OCI-LY7 (cell line): ENCODE data around the gene GAB1. TPM values are rescaled to one million over a fixed set of nuclear protein-coding genes. Genes with fewer than 3 reads are reported as not detected.

ENCODE experiments used
- Bru-seq: library from RNA; stranded (reverse); fragments of 400-500 nt; gene quantifications from one replicate; lab custom pipeline; 2021; lab: Mats Ljungman, UMichigan
- BruChase-seq, 2 experiments: library from RNA; stranded (reverse); fragments of 400-500 nt; gene quantifications; one replicate each; lab custom pipeline; 2021; lab: Mats Ljungman, UMichigan
- BruUV-seq: library from RNA; stranded (reverse); fragments of 400-500 nt; replicated peaks from 2 replicates; lab custom pipeline; 2021; lab: Mats Ljungman, UMichigan
- CTCF ChIA-PET: fragments of 300-600 bp; sonication (Branson Sonifier 250); formaldehyde crosslinking; loops from one replicate; lab custom pipeline; 2022; ENCODE audit warnings: antibody characterized with exemption; ENCODE audit not compliant: unreplicated experiment; lab: Charles Lee
- POLR2A ChIA-PET: fragments of 300-600 bp; sonication (Branson Sonifier 250); formaldehyde crosslinking; loops from one replicate; lab custom pipeline; 2022; ENCODE audit warnings: antibody characterized with exemption; lab: Charles Lee
- DNase-seq: peaks from one replicate; pipeline ENCODE4 v3.0.0-alpha.2; 2015; ENCODE audit warnings: low spot score
- H2AFZ ChIP-seq: fragments of 200-600 bp; sonication (generic), shearing (Covaris generic); 2 replicates; pipeline ENCODE4 v1.6.1; 2014; ENCODE audit warnings: mild to moderate bottlenecking, antibody characterized with exemption, low read length, moderate library complexity
- H3K27ac ChIP-seq: fragments of 200-600 bp; sonication (generic); 2 replicates; pipeline ENCODE4 v1.5.1; 2014; ENCODE audit warnings: mixed run types, low read depth, mild to moderate bottlenecking, moderate library complexity, low read length, inconsistent platforms; ENCODE audit not compliant: poor library complexity, severe bottlenecking
- H3K36me3 ChIP-seq: fragments of 200-600 bp; sonication (generic); 2 replicates; pipeline ENCODE4 v1.6.1; 2014; ENCODE audit warnings: mild to moderate bottlenecking, antibody characterized with exemption, low read length, moderate library complexity, mixed read lengths; ENCODE audit not compliant: insufficient read depth
- H3K4me1 ChIP-seq: fragments of 200-600 bp; sonication (generic); 2 replicates; pipeline ENCODE4 v1.5.1; 2014; ENCODE audit warnings: mild to moderate bottlenecking, low read length; ENCODE audit not compliant: insufficient read depth, poor library complexity, severe bottlenecking
- H3K4me2 ChIP-seq: fragments of 200-600 bp; sonication (generic); 2 replicates; pipeline ENCODE4 v1.6.1; 2014; ENCODE audit warnings: mild to moderate bottlenecking, low read length
- H3K4me3 ChIP-seq: fragments of 200-600 bp; sonication (generic); 2 replicates; pipeline ENCODE4 v1.5.1; 2014; ENCODE audit warnings: mild to moderate bottlenecking, low read depth, low read length; ENCODE audit not compliant: poor library complexity, severe bottlenecking
- H3K79me2 ChIP-seq: fragments of 200-600 bp; sonication (generic); 2 replicates; pipeline ENCODE4 v1.6.1; 2016; ENCODE audit warnings: low read depth, mild to moderate bottlenecking, low read length, moderate library complexity, mixed read lengths; ENCODE audit not compliant: insufficient read depth
- H3K9me2 ChIP-seq: fragments of 200-600 bp; sonication (generic); 2 replicates; pipeline ENCODE4 v1.6.1; 2016; ENCODE audit warnings: mild to moderate bottlenecking, low read length, mixed read lengths; ENCODE audit not compliant: insufficient read depth
- H3K9me3 ChIP-seq: fragments of 200-600 bp; sonication (generic); 2 replicates; pipeline ENCODE4 v1.6.1; 2014; ENCODE audit warnings: mild to moderate bottlenecking, mixed run types, low read length, mixed read lengths
- H4K20me1 ChIP-seq: fragments of 200-600 bp; sonication (generic); 2 replicates; pipeline ENCODE4 v1.6.1; 2014; ENCODE audit warnings: mild to moderate bottlenecking, antibody characterized with exemption, low read length, moderate library complexity, mixed read lengths; ENCODE audit not compliant: insufficient read depth
- CTCF ChIP-seq: fragments of 200-600 bp; sonication (generic); conservative IDR thresholded peaks from 2 replicates; pipeline ENCODE4 v1.5.1; 2014; ENCODE audit warnings: mild to moderate bottlenecking, antibody characterized with exemption, low read length, moderate library complexity, mixed read lengths
- EZH2phosphoT487 ChIP-seq: fragments of 200-600 bp; sonication (generic); IDR thresholded peaks from 2 replicates; pipeline ENCODE4 v1.6.1; 2018; ENCODE audit warnings: low read depth, borderline replicate concordance, mild to moderate bottlenecking, mixed run types, antibody characterized with exemption, low read length, moderate library complexity, mixed read lengths
- intact Hi-C: fragments of 100-400 bp; cut with micrococcal nuclease; formaldehyde crosslinking; loops from one replicate; pipeline ENCODE4 v1.10.0; 2022; ENCODE audit not compliant: unreplicated experiment
- long read RNA-seq: library from polyadenylated mRNA; stranded (forward); transcript quantifications from one replicate; pipeline ENCODE4 v2.0.0, GENCODE V29; 2022
- total RNA-seq, 2 experiments: library from RNA; depleted of rRNA in 1 of 2; stranded (reverse); fragments of >200 nt in 1 of 2; shearing (Covaris generic) in 1 of 2; gene quantifications; 2 replicates each; pipeline ENCODE4 v1.2.3, GENCODE V29; 2014 to 2022

The GAB1 gene
- total RNA-seq (2014; rRNA removed; shearing (Covaris generic)) = 42.6 and 43.5 TPM in 2 replicates
- total RNA-seq (2022) = 99.3 and 106 TPM in 2 replicates
- Bru-seq, nascent RNA = percentile 94 among the genes with signal in this experiment
- BruChase-seq, experiment 1, labeled RNA remaining after a 6-hour chase = percentile 89 among the genes with signal in this experiment
- BruChase-seq, experiment 2, labeled RNA remaining after a 2-hour chase = percentile 86 among the genes with signal in this experiment
- long read RNA-seq, full-length matches to known transcripts = 8 of 37 reads
- long read RNA-seq, partial matches to known transcripts = 7 of 37 reads
- long read RNA-seq, other reads (novel, unspliced or antisense) = 22 of 37 reads

- Histone ChIP-seq H4K20me1 (0 out of 2 replicates have a peak, but pooled peaks cover 9% of the 10 kb centered on the region), H2AFZ (peak within 1 kb of the TSS; percentile 77), H3K4me1 (peaks cover 49% of the 10 kb centered on the region), H3K9me3 (no peaks in the 10 kb centered on the region), H3K9me2 (no peaks in the 10 kb centered on the region), H3K36me3 (no peaks in the 10 kb centered on the region; the same call in 1 of the 2 replicates), H3K4me2 (peak within 1 kb of the TSS; percentile 93), H3K27ac (peak within 1 kb of the TSS; percentile 59), H3K79me2 (peaks cover 49% of the 10 kb centered on the region), H3K4me3 (peak within 1 kb of the TSS; percentile 94)
- CTCF ChIA-PET = interaction anchor here (0.6 to 1.6 kb wide), 3 partner anchors 19 to 58 kb away, joined by 3 to 13 read pairs (median 3); no protein-coding TSS in a partner anchor
- DNase-seq = peak; percentile 94
- no TSS peak for BruUV-seq
- POLR2A ChIA-PET = interaction anchor here (0.6 to 12.7 kb wide), 14 partner anchors 18 to 258 kb away, joined by 3 to 236 read pairs (median 4); partner anchors contain the start of gene SMARCA5
- intact Hi-C loops = loop anchor here (1.0 to 5.0 kb wide), 6 partner anchors 20 to 153 kb away; partner anchors contain the start of gene USP38
- TF ChIP-seq CTCF (no peak), EZH2phosphoT487 (no peak)
Measured at GRCh38 chr4:143336781-143337599, at the start of gene GAB1. Gene GAB1, plus strand, starts transcription at chr4:143336876. Its CDS starts 313 bp downstream, at chr4:143337189.

- no peaks in the 10 kb centered on the region for H3K9me2 ChIP-seq
- peak; percentile 59 for DNase-seq
- no peaks in the 10 kb centered on the region for H3K36me3 ChIP-seq
- intact Hi-C loops = no loop called here
- no peaks in the 10 kb centered on the region for H3K79me2 ChIP-seq
- POLR2A ChIA-PET = interaction anchor here (0.6 to 1.1 kb wide), 3 partner anchors 13 to 103 kb away, joined by 3 to 7 read pairs (median 5); no protein-coding TSS in a partner anchor
- H3K9me3 ChIP-seq = no peaks in the 10 kb centered on the region
- CTCF ChIA-PET = no interaction called here
- H3K4me2 ChIP-seq = no peak overlapping the region
- H2AFZ ChIP-seq = no peak overlapping the region
- no peaks in the 10 kb centered on the region for H4K20me1 ChIP-seq
- TF ChIP-seq EZH2phosphoT487 (no peak), CTCF (peak; percentile 64)
- no peaks in the 10 kb centered on the region for H3K4me1 ChIP-seq
- BruUV-seq = no TSS peak
- no peak overlapping the region for H3K4me3 ChIP-seq
- no peak overlapping the region for H3K27ac ChIP-seq
Measured at GRCh38 chr4:143287572-143287923, 49.1 kb upstream of the GAB1 start.
